Activated T-helper 1 cell treated with anti-CD3 and anti-CD28 coated beads, Interleukin-2, amount 50 U/mL, for 16 hours (primary cell): ENCODE measurements around the gene A2M.
"Not testable (repeated sequence)": the region's sequence is repeated elsewhere in the genome, so short reads cannot be mapped to it uniquely, and the experiment has no call there.

ENCODE experiments used
- DNase-seq, 2 donors: peaks; one replicate each; pipeline ENCODE4 v3.0.0-alpha.2; 2020; ENCODE audit warnings: low read depth in 1 of 2, low spot score in 1 of 2

A2M gene

DNA sequence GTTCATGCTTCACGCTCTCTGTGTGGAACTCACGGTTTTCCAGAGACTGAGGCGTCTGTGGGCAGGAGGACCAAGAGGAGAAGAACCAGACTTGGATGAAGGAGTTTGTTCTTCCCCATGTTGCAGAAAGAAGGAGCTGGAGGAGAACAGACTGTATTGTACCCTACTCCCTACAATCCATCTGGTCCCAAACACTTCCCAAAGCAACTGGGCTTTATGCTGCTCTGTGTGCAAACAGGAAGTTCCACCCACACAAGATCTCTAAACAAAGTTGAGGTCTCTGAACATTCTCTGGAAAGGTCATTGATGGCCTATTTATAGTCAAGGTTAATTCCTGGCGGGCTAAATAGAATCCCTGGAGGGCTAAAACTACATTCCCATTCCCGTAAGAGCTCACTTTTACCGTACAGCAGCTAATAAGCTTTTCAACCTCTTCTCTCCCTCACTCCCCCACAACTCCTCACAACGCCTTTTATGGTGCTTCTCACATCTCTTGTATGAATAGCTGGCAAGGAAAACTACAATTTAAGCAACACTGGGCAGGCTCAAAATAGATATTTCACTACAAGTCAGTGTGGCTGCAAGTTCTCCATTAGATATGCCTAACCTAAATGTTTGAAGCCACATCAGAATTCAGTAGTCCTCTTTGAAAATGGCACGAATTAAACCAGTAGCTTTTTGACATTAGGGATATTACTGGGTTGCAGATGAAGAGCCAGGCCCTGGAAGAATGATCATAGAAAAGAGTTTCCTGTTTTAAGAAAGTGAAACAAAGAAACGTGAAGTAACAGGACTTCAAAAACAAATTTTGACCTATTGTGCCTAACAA, at the start of gene A2M:
Gene A2M, minus strand, starts transcription at position 189 of the 829 bp plus-strand sequence. Its CDS starts 70 bp downstream, at position 119.
- DNase-seq = no peak

DNA sequence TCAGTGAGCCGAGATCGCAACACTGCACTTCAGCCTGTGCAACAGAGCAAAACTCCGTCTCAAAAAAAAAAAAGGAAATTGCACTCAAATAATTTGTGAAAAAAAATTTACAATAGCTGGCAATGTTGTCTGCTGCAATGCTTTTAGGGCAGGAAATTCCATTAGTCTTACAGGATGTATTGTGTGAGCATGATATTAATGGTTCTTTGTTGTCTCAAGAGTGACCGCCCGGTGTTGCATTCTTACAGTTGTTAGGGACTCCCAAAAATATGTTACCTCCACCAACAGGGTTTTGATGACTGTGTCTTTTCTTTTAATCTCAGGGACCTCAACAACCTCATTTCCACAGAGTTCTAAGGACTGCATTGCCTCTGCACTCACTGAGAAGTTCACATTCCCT, 47.7 kb upstream of the A2M start:
- DNase-seq = no peak

DNA sequence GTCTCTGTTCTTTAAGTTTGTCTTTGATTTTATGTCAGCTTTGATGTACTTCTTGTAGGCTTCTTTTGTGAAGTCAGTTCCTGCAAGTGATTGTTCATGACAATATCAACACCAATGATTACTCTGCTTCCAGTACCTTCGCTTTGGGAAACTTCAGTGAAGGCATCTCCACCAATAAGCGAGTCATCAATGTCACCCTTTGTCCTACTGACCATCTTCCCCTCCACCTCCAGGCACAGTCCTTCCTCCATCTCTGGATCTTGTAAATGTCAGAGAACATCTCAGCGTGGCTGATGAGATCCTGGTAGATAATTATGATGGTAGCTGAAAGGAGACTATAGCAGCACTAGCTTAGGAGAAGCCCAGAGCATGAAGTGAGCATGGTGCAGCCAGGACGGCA, 40.4 kb upstream of the A2M start:
- DNase-seq = no peak

DNA sequence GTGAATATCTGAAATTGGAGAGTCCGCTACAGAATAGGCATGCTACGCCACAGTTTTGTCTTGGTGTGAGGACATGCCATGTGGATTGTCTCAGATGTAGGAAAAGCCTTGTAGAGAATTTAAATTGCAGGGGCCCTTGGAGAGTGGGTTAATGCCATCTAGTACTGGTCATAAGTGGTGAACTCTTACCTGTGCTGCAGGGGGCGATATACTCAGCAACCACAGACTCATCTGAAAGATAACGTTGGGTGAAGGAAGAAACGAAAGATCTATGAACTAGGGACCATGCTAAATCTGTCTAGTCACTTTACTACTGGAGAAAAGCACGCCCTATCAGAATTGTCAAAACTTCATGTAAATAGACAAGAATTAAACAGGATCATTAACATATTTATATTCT, 33.7 kb upstream of the A2M start:
- no peak for DNase-seq

DNA sequence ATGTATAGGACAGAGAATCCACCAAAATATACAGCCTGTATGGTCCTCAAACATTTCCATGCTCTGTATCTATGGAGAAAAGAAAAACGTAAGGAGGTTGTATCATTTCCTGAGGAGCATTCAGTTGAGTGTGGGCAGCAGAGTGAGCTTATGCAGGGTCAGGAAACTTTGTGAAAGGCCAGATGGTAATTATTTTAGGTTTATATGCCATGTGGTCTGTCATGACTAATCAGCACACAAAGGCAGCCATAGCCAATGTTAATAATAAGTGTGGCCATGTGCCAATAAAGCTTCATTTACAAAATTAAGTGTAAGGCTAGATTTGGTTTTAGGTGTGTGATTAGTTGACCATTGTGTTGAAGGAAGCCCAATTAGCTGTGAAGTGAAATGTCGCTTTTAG, 33.2 kb upstream of the A2M start:
- no peak for DNase-seq

DNA sequence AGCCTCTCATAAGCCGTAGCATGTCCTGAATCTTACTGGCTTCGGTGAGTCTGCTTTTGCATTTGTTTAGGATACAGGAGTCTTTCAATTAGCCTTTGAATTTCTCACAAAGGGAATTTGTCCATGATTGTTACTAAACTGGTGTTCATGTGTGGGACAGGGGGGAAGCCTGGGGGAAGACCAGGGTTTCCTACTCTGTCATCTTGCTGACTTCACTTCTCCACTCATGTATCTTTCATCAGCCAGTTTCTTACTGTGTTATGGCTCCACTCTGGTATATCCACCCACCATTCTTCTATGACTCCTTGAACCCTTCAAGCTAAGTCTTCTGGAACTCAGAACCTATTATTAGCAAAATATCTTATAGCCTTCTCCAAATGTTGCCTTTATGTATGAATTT, 31.7 kb upstream of the A2M start:
- DNase-seq = no peak

DNA sequence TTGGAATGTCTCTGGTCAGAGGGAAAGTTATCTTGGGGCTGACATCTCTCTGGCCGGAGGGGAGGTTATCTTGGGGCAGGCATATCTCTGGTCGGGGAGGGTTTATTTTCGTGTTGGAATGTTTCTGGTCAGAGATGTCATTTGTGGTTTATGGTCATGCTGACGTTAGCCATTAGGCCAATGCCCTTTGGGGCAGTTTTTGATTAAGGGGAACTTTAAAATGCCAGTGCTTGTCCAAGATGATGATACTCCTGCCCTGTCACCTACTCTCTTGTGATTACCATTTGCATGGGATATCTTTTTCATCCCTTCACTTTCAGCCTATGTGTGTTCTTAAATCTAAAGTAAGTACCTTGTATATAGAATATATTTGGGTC, 29.0 kb upstream of the A2M start:
- no peak for DNase-seq

GRCh38 chr12:9143929-9144729, 28.4 kb upstream of the A2M start:
- DNase-seq = no peak

- DNase-seq = no peak
These were observed 27.4 kb upstream of the A2M start for GRCh38 chr12:9143137-9143536.

DNA sequence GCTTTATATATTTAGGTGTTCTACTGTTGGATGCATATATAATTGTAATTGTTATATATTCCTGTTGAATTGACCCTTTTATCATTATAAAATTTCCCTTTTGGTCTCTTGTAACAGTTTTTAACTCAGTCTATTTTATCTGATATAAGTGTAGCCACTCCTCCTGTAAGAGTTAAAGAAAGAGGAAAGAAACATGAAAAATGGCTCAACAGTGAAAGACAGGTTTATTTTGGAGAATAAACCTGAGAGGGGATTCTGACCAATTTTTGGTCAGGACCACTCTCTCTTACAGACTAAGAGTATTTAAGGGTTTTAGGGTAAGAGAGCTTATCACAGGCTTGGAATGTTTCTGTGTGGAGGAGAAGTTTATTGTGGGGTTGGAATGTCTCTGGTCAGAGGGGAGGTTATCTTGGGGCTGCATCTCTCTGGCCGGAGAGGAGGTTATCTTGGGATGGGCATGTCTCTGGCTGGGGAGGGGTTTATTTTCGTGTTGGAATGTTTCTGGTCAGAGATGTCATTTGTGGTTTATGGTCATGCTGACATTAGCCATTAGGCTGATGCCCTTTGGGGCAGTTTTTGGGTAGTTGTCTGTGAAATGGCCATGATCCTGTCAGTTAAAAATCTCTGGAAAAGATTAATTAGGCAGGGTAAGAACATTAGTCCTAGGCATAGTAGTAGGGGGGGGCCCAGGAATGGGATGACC, 24.0 kb upstream of the A2M start:
- not testable (repeated sequence) for DNase-seq

DNA sequence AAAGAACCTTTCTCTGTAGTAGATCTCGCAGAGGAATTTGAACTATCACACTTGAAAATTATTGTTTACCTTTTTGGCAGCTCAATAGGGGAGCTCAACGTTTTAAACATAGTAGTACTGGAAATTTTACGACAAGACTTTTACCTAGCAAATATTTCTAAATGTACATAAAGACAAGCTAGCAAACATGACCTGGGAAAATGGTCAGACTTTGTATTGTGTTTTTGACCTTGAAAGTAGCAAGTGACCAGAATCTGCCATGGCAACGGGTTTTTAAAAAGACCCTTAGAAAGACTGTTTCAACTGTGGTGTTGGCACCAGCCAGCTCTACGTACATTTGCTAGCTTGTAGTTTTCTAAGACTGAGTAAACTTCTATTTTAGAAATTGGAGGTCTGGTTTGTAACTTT, 20.2 kb upstream of the A2M start:
- DNase-seq = no peak

DNA sequence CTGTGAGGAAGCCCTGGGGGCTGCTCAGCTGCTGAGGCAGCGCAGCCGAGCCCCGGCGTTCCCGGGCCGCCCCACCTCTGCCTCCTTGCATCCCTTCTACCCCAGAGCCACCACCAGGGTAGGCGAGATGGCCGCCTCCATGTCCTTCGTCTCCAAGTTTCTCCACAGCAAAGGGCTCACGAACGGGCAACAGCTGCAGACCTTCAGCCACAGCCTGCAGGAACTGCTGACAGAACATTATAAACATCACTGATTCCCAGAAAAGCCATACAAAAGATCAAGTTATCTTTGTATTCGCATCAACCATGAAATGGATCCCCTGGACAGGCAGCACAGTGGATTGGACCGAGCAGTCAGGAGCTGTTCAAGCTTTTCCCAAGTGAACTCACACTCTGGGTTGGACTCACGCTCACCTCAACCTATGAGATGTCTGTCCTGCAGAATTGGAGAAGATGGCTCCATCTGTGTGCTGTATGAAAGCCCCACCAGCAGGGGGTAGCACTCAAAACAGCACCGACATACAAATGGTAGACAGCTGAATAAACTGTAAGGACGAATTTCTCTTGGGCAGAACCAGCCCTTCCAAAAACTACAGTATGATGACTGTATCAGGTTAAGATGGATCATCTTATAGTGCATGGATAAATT, 19.4 kb upstream of the A2M start:
- DNase-seq = no peak

DNA sequence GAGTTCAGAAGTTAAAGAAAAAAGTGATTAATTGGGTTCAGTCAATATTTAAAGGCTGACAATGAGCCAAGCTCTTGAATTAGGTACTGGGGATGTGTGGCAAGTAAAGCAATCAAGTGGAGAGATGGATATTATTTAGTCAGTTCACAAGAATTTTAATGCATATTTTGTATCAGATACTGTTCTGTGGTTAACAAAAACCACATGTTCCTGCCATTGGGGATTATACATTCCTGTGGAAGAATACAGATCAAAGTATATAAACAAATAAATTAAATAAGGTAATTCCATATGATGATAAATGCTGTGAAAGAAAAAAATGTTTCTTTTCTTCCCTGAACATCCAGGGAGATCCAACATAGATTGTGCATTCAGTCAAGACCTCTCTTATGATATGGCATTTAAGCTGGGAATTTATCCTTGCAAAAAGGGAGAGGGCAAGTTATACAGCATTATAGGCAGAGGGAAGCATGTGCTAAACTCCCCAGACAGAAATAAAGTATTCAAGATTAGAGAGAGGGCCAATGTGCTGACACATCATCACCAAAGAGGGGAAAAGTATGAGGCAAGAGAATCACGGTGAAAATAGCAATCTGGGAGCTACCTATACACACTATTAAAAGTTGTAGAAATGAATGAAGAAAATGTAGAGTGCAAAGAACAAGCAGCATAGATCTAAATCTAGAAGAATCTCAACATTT, 17.6 kb upstream of the A2M start:
- DNase-seq = no peak

DNA sequence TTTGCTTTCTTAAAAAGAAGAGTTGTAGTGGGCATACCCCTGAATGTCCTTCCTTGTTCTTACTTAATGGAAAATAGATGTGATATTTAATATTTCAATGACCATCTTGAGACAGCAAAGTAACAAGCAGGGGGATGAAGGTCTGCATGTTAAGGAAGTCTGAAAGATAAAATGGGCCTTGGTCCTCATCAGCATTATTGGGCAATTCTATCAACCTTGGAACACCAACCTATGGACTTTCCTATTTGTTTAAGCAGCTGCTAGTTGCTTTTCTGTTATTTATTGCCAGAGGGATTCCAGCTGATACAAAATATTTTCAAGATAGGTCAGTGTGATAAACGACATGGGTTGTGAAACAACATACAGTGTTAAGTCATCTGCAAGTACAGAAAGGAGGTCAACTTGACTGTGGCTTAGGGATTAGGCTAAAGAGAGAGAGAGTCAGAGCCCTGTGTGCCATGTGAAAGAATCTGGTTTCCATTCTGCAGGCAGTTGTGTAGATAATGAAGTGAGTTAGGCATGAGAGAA, 16.4 kb upstream of the A2M start:
- no peak for DNase-seq

DNA sequence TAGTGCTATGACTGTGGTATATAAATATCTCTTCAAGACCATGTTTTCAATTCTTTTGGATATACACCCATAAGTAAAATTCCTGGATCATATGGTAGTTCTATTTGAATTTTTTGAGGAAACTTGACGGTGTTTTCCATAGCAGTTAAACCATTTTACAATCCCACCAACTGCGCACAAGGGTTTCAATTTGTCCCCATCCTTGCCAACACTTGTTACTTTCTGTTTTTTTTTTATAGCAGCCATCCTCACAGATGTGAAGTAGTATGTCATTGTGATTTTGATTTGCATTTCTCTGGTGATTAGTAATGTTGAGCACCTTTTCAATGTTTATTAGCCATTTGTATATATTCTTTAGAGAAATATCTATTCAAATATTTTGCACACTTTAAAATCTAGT, 14.5 kb upstream of the A2M start:
- DNase-seq = no peak

GRCh38 chr12:9127936-9128663, 12.4 kb upstream of the A2M start:
- DNase-seq = no peak

DNA sequence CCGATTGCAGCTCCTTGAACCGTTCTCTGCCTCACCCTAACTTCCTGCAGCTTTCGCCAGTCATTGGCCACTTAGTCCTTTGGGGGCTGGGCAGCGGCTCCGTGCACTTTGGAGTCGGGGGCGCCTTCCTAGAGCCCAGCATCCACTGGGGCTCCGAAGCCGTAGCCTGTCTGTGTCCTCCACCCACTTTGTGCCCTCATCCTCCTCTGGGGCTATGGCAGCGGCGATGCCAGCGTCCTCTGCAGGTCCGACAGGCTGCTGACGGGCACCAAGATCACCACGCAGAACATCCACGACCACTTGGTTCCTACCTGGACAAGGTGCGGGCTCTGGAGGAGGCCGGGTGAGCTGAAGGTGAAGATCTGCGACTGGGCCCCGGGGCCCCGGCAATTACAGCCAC, 11.8 kb upstream of the A2M start:
- DNase-seq = no peak

DNA sequence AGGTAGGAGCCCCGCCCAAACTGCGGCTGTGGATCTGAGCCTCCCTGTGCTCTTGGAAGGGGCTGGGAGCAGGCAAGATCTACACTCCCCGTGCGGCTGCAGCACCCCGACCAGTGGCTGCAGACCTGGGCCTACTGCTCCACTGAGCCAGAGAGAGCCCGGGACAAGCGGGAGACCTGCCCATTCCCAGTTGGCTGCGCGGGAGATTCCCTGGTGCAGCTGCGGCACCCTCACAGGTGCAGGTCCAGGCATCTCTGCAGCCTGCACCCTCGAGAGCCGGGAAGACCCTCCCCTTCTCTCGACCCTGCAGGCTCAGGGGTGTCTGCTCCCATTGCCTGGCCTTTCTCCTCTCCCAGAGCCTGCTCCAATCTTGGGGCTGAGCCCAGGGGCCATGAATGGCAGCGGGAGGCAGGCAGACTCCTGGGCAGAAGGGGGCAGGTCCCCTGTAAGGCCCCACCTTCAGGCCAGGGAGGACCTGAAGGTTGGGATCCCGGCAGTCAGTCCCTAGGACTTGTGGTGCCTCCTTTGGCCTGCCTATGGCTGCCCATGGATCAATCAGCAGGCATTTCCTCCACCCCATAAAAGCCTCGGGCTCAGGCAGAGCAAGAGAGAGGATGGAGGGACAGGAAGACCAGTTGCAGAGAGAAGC, 8.8 kb upstream of the A2M start:
- no peak for DNase-seq

DNA sequence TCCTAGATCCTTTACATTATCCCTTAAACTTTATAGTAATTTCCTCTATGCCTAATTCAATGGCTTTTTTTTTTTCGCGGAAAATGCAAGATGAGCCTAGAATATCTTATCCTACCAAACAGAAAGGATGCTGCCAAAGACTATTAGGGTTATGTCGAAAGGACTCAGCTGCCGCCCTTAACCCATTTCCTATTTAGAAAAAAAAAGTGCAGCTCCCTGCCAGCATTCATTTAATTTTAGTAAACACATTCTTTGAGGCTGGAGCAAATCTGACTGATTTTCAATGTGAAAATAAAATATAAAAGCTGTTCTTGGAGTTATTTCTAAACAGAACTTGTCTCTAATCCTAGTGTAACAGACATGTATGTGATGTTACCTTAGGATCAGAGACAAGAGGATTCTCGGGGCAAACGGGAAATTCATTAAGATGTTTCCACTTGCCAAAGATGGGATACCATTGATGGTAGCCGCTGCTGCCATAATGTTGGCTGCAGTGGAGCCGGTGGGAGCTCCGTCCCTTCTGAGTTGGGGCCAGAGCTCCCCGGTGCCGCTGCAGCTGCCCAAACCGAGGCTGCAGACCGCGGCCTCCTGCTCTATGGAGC, 8.2 kb upstream of the A2M start:
- no peak for DNase-seq
